ENCODE measurements around the gene HDAC8. TPM values are rescaled to one million over a fixed set of nuclear protein-coding genes. Genes with fewer than 3 reads are reported as not detected.
A peak's percentile ranks its signal among the peaks of the same experiment; 100 is the strongest.

HDAC8 gene
- total and polyA plus RNA-seq, 9 of the 15 experiments (the other 6 are each of a cell fraction or from before 2014, with no cell fraction given): 18.9 to 53.8 (median 28.7) TPM

GRCh38 chrX:72621163-72621562, 48.5 kb upstream of the HDAC8 start:
- H3K36me3 ChIP-seq (ENCODE audit: control insufficient read depth, insufficient read depth, low read length): peaks cover 6% of the 10 kb centered on the region; the same call in 1 of the 3 replicates
- H3K27ac ChIP-seq (ENCODE audit: extremely low read depth, low read depth, low read length): peak overlapping the region; percentile 65; the same call in 2 of the 3 replicates
- WGBS (ENCODE audit: insufficient coverage, low coverage, missing lambda C conversion rate): 0% methylated on average over 1 of the region's 1 CpG
- H4K20me1 ChIP-seq (replicated peaks; ENCODE audit: control insufficient read depth, insufficient read depth, low read length): no peaks in the 10 kb centered on the region
- ChIA-PET CTCF (ENCODE audit: low intra/inter-chr PET ratio) (no interaction called here), POLR2A (interaction anchor here (1.0 kb wide), 1 partner anchor 19 kb away, joined by 5 read pairs; no protein-coding TSS in a partner anchor)
- DNase-seq (ENCODE audit: extremely low read depth in 1 of 4, low spot score in 3 of 4) (no peak), FAIRE-seq (peak; percentile 32), ATAC-seq (no peak)
- no peaks in the 10 kb centered on the region for H3K9me3 ChIP-seq (replicated peaks; ENCODE audit: control insufficient read depth, insufficient read depth, low read depth, low read length)
- no peaks in the 10 kb centered on the region for H3K27me3 ChIP-seq (ENCODE audit: control insufficient read depth in 2 of 2, insufficient read depth in 2 of 2, low read length in 2 of 2)
- no TSS peak for BruUV-seq (replicated peaks)
- H3K9me1 ChIP-seq (ENCODE audit: control insufficient read depth, insufficient read depth, low read length): no peaks in the 10 kb centered on the region
- peaks cover 0 to 5% of the 10 kb centered on the region in 2 experiments; a peak in 2 of 5 replicates for H3K4me1 ChIP-seq (replicated peaks in 1 of 2; ENCODE audit: control insufficient read depth in 2 of 2, insufficient read depth in 2 of 2, low read length in 2 of 2)
- no peak overlapping the region for H3K4me3 ChIP-seq
- in situ Hi-C loops (cut with MboI): no loop called here
- H3K79me2 ChIP-seq (ENCODE audit: control insufficient read depth, insufficient read depth, low read length): no peaks in the 10 kb centered on the region
- intact Hi-C loops (cut with micrococcal nuclease): no loop called here
- H2AFZ ChIP-seq (ENCODE audit: low read depth, low read length): peak overlapping the region; percentile 66; the same call in 1 of the 2 replicates
- H3K4me2 ChIP-seq (ENCODE audit: insufficient read depth, low read length): peak overlapping the region; percentile 46; the same call in 1 of the 2 replicates
- H3K9ac ChIP-seq (ENCODE audit: insufficient read depth in 1 of 2, low read depth in 2 of 2, low read length in 2 of 2): no peak overlapping the region
- TF ChIP-seq PTBP1 (IDR thresholded peaks at IDR 0.05; ENCODE audit: low read depth, low read length): no peak
- no peak for TF ChIP-seq ZNF24 (IDR thresholded peaks at IDR 0.05)
- TF ChIP-seq KDM5B (IDR thresholded peaks at IDR 0.05; ENCODE audit: insufficient replicate concordance, low read depth, low read length): no peak
- peak; percentile 71 for TF ChIP-seq ZNF316 (IDR thresholded peaks at IDR 0.05)
- no peak for TF ChIP-seq DEAF1 (CRISPR knock-in tag; IDR thresholded peaks at IDR 0.05)
- no peak for TF ChIP-seq VEZF1 (CRISPR knock-in tag; IDR thresholded peaks at IDR 0.05)
- TF ChIP-seq KLF13 (tag; IDR thresholded peaks at IDR 0.05; ENCODE audit: borderline replicate concordance, low read depth): no peak
- no peak for TF ChIP-seq SRF (CRISPR knock-in tag; IDR thresholded peaks at IDR 0.05)
- TF ChIP-seq ZNF140 (CRISPR knock-in tag; IDR thresholded peaks at IDR 0.05): no peak
- TF ChIP-seq MAFF (IDR thresholded peaks at IDR 0.05; ENCODE audit: low read length): 0 out of 2 replicates have a peak, but pooled peaks have one; percentile 7
- no peak for TF ChIP-seq SIRT6 (IDR thresholded peaks at IDR 0.05; ENCODE audit: low read depth, low read length)
- TF ChIP-seq FOXJ2 (tag; IDR thresholded peaks at IDR 0.05): no peak
- no peak for TF ChIP-seq RNF2 (IDR thresholded peaks at IDR 0.05)
- TF ChIP-seq UBTF (IDR thresholded peaks at IDR 0.05; ENCODE audit: borderline replicate concordance in 1 of 2, low read depth in 2 of 2, low read length in 2 of 2): no peak
- no peak for TF ChIP-seq NCOA4 (IDR thresholded peaks at IDR 0.05; ENCODE audit: partially characterized antibody)
- no peak for TF ChIP-seq GMEB1 (CRISPR knock-in tag; IDR thresholded peaks at IDR 0.05)
